SU-DHL-6 (cell line): ENCODE measurements around the gene SHQ1.

Experiments
- CTCF ChIP-seq: fragments of 200-600 bp; sonication (generic); IDR thresholded peaks from one replicate; pipeline ENCODE4 v1.5.1; 2017; ENCODE audit warnings: antibody characterized with exemption, mild to moderate bottlenecking, low read length, moderate library complexity; ENCODE audit not compliant: insufficient read depth, poor library complexity, severe bottlenecking
- EZH2phosphoT487 ChIP-seq: fragments of 200-600 bp; sonication (generic), shearing (Covaris generic); conservative IDR thresholded peaks from 2 replicates; pipeline ENCODE4 v1.6.1; 2018; ENCODE audit warnings: mild to moderate bottlenecking, antibody characterized with exemption, low read length, moderate library complexity, mixed read lengths

GRCh38 chr3:72784226-72784625, 64.0 kb downstream of the SHQ1 start:
- no peak for TF ChIP-seq CTCF
- TF ChIP-seq EZH2phosphoT487 = no peak
